ENCODE data around the gene HIGD2A.

The HIGD2A gene

DNA sequence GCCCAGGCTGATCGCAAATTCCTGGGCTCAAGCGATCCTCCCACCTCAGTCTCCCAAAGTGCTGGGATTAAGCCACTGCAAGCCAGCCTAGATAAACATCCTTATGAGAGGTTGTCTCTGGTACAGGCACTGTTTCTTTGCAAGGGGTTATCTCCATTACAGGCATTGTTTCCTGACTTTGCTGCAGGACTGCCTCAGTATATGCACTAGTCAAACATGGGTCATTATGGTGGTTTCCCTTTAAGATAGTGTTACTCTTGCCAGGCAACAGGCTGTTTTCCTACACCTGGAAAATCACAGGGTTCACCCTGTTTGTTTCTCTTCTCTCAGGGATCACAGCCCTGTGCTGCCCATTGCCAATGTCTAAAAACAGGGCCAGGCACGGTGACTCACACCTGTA lies 35.6 kb downstream of the HIGD2A start:
- no peak overlapping the region for H3K27ac ChIP-seq (replicated peaks; ENCODE audit: low read length)
- H3K4me1 ChIP-seq (ENCODE audit: control insufficient read depth in 2 of 2, insufficient read depth in 1 of 2, low read depth in 1 of 2, low read length in 2 of 2): no peaks in the 10 kb centered on the region
- peaks cover 5% of the 10 kb centered on the region in 2 donors for H3K9me3 ChIP-seq (replicated peaks in 1 of 2; ENCODE audit: control insufficient read depth in 2 of 2, insufficient read depth in 1 of 2, low read depth in 1 of 2, low read length in 2 of 2)
- no peak overlapping the region for H3K9ac ChIP-seq (ENCODE audit: low read depth, low read length, poor library complexity)
- H2BK12ac ChIP-seq (ENCODE audit: low read length): no peak overlapping the region
- H2BK15ac ChIP-seq (ENCODE audit: low read length): no peak overlapping the region
- H3K4me3 ChIP-seq (ENCODE audit: low read length in 2 of 2): no peak overlapping the region
- no peak overlapping the region for H4K8ac ChIP-seq (ENCODE audit: low read depth, low read length)
- H4K91ac ChIP-seq (ENCODE audit: low read depth, low read length, poor library complexity): no peak overlapping the region
- no peak overlapping the region for H3K14ac ChIP-seq (ENCODE audit: low read length)
- no peak overlapping the region for H2BK120ac ChIP-seq (ENCODE audit: low read depth, low read length)
- DNase-seq (ENCODE audit: low spot score): no peak
- H2AK5ac ChIP-seq (ENCODE audit: low read depth, low read length): no peak overlapping the region
- H3K18ac ChIP-seq (ENCODE audit: low read length): no peak overlapping the region
- H3K4ac ChIP-seq (ENCODE audit: low read length): no peak overlapping the region
- no peaks in the 10 kb centered on the region for H3K79me1 ChIP-seq (ENCODE audit: low read depth, low read length)
- H3K23ac ChIP-seq (ENCODE audit: low read depth, low read length, poor library complexity): no peak overlapping the region
- WGBS, 2 donors (ENCODE audit: extremely low coverage in 2 of 2, insufficient read length in 2 of 2, insufficient replicate concordance in 1 of 2): no CpG with 5 or more reads among the region's 3 CpGs
- no peak overlapping the region for H2AFZ ChIP-seq (ENCODE audit: low read length)
- no peak overlapping the region for H3K4me2 ChIP-seq (ENCODE audit: insufficient read depth, low read length, poor library complexity, severe bottlenecking)
- H2BK5ac ChIP-seq (ENCODE audit: low read length): no peak overlapping the region
- no peaks in the 10 kb centered on the region for H3K27me3 ChIP-seq (ENCODE audit: control insufficient read depth in 3 of 3, insufficient read depth in 3 of 3, low read depth in 1 of 3, low read length in 3 of 3)
- H3K36me3 ChIP-seq (replicated peaks in 1 of 2; ENCODE audit: control insufficient read depth in 2 of 2, insufficient read depth in 2 of 2, low read length in 2 of 2): no peaks in the 10 kb centered on the region

DNA sequence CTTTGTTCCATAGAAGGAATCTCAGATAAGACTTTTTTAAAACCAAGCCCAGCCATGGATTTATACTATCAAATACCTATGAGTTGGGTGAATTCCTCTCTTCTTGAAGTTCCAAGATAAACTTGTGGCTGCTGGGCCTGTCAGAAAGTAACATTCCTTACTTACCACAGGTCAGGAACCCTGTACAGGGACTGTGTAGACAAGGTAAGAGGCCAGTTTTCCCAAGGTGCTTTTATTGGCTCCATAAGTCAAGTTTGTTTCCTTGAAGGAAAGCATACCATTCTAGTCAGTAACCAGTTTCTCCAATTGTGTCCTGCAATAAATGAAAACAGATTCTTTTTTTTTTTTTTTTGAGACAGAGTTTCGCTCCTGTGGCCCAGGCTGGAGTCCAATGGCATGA lies 36.6 kb downstream of the HIGD2A start:
- H3K4me3 ChIP-seq (ENCODE audit: low read length in 2 of 2): no peak overlapping the region
- no peak overlapping the region for H3K23ac ChIP-seq (ENCODE audit: low read depth, low read length, poor library complexity)
- no peak overlapping the region for H3K18ac ChIP-seq (ENCODE audit: low read length)
- no peak overlapping the region for H2BK12ac ChIP-seq (ENCODE audit: low read length)
- H3K4me1 ChIP-seq (ENCODE audit: control insufficient read depth in 2 of 2, insufficient read depth in 1 of 2, low read depth in 1 of 2, low read length in 2 of 2): no peaks in the 10 kb centered on the region
- H3K14ac ChIP-seq (ENCODE audit: low read length): no peak overlapping the region
- no peaks in the 10 kb centered on the region for H3K36me3 ChIP-seq (replicated peaks in 1 of 2; ENCODE audit: control insufficient read depth in 2 of 2, insufficient read depth in 2 of 2, low read length in 2 of 2)
- no peak overlapping the region for H4K91ac ChIP-seq (ENCODE audit: low read depth, low read length, poor library complexity)
- H3K27me3 ChIP-seq (ENCODE audit: control insufficient read depth in 3 of 3, insufficient read depth in 3 of 3, low read depth in 1 of 3, low read length in 3 of 3): no peaks in the 10 kb centered on the region
- H4K8ac ChIP-seq (ENCODE audit: low read depth, low read length): no peak overlapping the region
- H3K4me2 ChIP-seq (ENCODE audit: insufficient read depth, low read length, poor library complexity, severe bottlenecking): no peak overlapping the region
- no peak overlapping the region for H2AFZ ChIP-seq (ENCODE audit: low read length)
- no peak overlapping the region for H3K4ac ChIP-seq (ENCODE audit: low read length)
- no peak for DNase-seq (ENCODE audit: low spot score)
- H3K9ac ChIP-seq (ENCODE audit: low read depth, low read length, poor library complexity): no peak overlapping the region
- no peaks in the 10 kb centered on the region for H3K79me1 ChIP-seq (ENCODE audit: low read depth, low read length)
- no peak overlapping the region for H2BK120ac ChIP-seq (ENCODE audit: low read depth, low read length)
- H2BK5ac ChIP-seq (ENCODE audit: low read length): no peak overlapping the region
- no peak overlapping the region for H3K27ac ChIP-seq (replicated peaks; ENCODE audit: low read length)
- no CpG with 5 or more reads among the region's 1 CpG for WGBS, 2 donors (ENCODE audit: extremely low coverage in 2 of 2, insufficient read length in 2 of 2, insufficient replicate concordance in 1 of 2)
- peaks cover 4 to 5% of the 10 kb centered on the region in 2 donors for H3K9me3 ChIP-seq (replicated peaks in 1 of 2; ENCODE audit: control insufficient read depth in 2 of 2, insufficient read depth in 1 of 2, low read depth in 1 of 2, low read length in 2 of 2)
- H2AK5ac ChIP-seq (ENCODE audit: low read depth, low read length): no peak overlapping the region
- H2BK15ac ChIP-seq (ENCODE audit: low read length): no peak overlapping the region

DNA sequence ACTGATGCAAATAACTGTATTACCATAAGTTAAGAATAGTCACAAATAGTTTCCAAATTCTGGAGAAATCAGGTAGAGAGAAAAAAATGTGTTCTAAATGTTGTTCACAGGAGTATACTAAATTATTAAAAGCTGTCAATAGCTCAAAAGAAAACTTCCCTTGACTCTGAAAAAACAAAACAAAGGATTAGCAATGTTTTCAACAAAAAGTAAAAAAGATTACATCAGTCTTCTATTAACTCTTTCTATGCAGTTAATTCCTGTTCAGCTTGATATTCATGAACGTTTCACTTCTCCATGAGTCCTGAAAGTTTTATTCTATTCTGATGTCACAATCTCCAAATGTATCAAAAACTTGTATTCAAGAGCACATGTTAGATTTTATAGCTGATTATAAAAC lies 37.2 kb downstream of the HIGD2A start:
- Histone ChIP-seq H3K9me3 (replicated peaks in 1 of 2; ENCODE audit: control insufficient read depth in 2 of 2, insufficient read depth in 1 of 2, low read depth in 1 of 2, low read length in 2 of 2) (peaks cover 1 to 5% of the 10 kb centered on the region in 2 donors), H3K14ac (ENCODE audit: low read length) (no peak overlapping the region), H4K8ac (ENCODE audit: low read depth, low read length) (no peak overlapping the region), H2BK5ac (ENCODE audit: low read length) (no peak overlapping the region), H3K4me1 (ENCODE audit: control insufficient read depth in 2 of 2, insufficient read depth in 1 of 2, low read depth in 1 of 2, low read length in 2 of 2) (no peaks in the 10 kb centered on the region), H2BK15ac (ENCODE audit: low read length) (no peak overlapping the region), H2AK5ac (ENCODE audit: low read depth, low read length) (no peak overlapping the region), H3K27me3 (ENCODE audit: control insufficient read depth in 3 of 3, insufficient read depth in 3 of 3, low read depth in 1 of 3, low read length in 3 of 3) (no peaks in the 10 kb centered on the region), H3K27ac (replicated peaks; ENCODE audit: low read length) (no peak overlapping the region), H2BK120ac (ENCODE audit: low read depth, low read length) (no peak overlapping the region), H3K9ac (ENCODE audit: low read depth, low read length, poor library complexity) (no peak overlapping the region), H4K91ac (ENCODE audit: low read depth, low read length, poor library complexity) (no peak overlapping the region), H3K4me2 (ENCODE audit: insufficient read depth, low read length, poor library complexity, severe bottlenecking) (no peak overlapping the region), H3K79me1 (ENCODE audit: low read depth, low read length) (no peaks in the 10 kb centered on the region), H2AFZ (ENCODE audit: low read length) (no peak overlapping the region), H3K18ac (ENCODE audit: low read length) (no peak overlapping the region), H3K36me3 (replicated peaks in 1 of 2; ENCODE audit: control insufficient read depth in 2 of 2, insufficient read depth in 2 of 2, low read length in 2 of 2) (no peaks in the 10 kb centered on the region), H3K23ac (ENCODE audit: low read depth, low read length, poor library complexity) (no peak overlapping the region), H3K4ac (ENCODE audit: low read length) (no peak overlapping the region), H2BK12ac (ENCODE audit: low read length) (no peak overlapping the region), H3K4me3 (ENCODE audit: low read length in 2 of 2) (no peak overlapping the region)
- no CpG with 5 or more reads among the region's 1 CpG for WGBS, 2 donors (ENCODE audit: extremely low coverage in 2 of 2, insufficient read length in 2 of 2, insufficient replicate concordance in 1 of 2)
- no peak for DNase-seq (ENCODE audit: low spot score)

DNA sequence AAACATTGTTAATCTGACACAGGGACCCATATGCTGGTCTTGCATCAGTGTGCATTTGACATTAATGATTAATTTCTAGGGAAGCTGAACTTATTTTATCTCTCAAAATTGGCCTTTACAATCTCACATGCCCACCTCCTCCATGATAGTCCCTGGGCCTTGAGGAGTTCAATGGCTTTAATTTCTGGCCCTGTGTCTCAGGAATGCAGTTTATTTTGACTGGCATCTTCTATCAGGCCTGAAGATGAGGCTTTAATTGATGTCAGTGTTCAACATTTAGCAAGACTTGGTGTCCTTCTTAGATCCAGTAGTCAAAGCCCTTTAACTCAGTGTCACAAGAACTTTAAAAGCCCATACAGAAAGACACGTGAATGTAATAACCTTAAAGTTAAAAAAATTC lies 38.3 kb downstream of the HIGD2A start:
- Histone ChIP-seq H3K79me1 (ENCODE audit: low read depth, low read length) (no peaks in the 10 kb centered on the region), H3K9ac (ENCODE audit: low read depth, low read length, poor library complexity) (no peak overlapping the region), H2BK12ac (ENCODE audit: low read length) (no peak overlapping the region), H3K9me3 (replicated peaks in 1 of 2; ENCODE audit: control insufficient read depth in 2 of 2, insufficient read depth in 1 of 2, low read depth in 1 of 2, low read length in 2 of 2) (peaks cover 0 to 1% of the 10 kb centered on the region in 2 donors), H3K4me2 (ENCODE audit: insufficient read depth, low read length, poor library complexity, severe bottlenecking) (no peak overlapping the region), H4K91ac (ENCODE audit: low read depth, low read length, poor library complexity) (no peak overlapping the region), H3K4me3 (ENCODE audit: low read length in 2 of 2) (no peak overlapping the region), H3K36me3 (replicated peaks in 1 of 2; ENCODE audit: control insufficient read depth in 2 of 2, insufficient read depth in 2 of 2, low read length in 2 of 2) (no peaks in the 10 kb centered on the region), H3K14ac (ENCODE audit: low read length) (no peak overlapping the region), H2AFZ (ENCODE audit: low read length) (no peak overlapping the region), H4K8ac (ENCODE audit: low read depth, low read length) (no peak overlapping the region), H3K18ac (ENCODE audit: low read length) (no peak overlapping the region), H3K23ac (ENCODE audit: low read depth, low read length, poor library complexity) (no peak overlapping the region), H3K27ac (replicated peaks; ENCODE audit: low read length) (no peak overlapping the region), H3K4ac (ENCODE audit: low read length) (no peak overlapping the region), H2AK5ac (ENCODE audit: low read depth, low read length) (no peak overlapping the region), H2BK120ac (ENCODE audit: low read depth, low read length) (no peak overlapping the region), H2BK15ac (ENCODE audit: low read length) (no peak overlapping the region), H2BK5ac (ENCODE audit: low read length) (no peak overlapping the region), H3K4me1 (ENCODE audit: control insufficient read depth in 2 of 2, insufficient read depth in 1 of 2, low read depth in 1 of 2, low read length in 2 of 2) (no peaks in the 10 kb centered on the region), H3K27me3 (ENCODE audit: control insufficient read depth in 3 of 3, insufficient read depth in 3 of 3, low read depth in 1 of 3, low read length in 3 of 3) (no peaks in the 10 kb centered on the region)
- no CpG with 5 or more reads among the region's 1 CpG for WGBS, 2 donors (ENCODE audit: extremely low coverage in 2 of 2, insufficient read length in 2 of 2, insufficient replicate concordance in 1 of 2)
- DNase-seq (ENCODE audit: low spot score): no peak

All from neuronal stem cell (in vitro differentiated cells).